ENCODE measurements around the gene OTOG. TPM values are rescaled to one million over a fixed set of nuclear protein-coding genes. Genes with fewer than 3 reads are reported as not detected.

The OTOG gene
- total RNA-seq, 1 donor = not detected

GRCh38 chr11:17533778-17534415 lies 13.2 kb upstream of the OTOG start:
- TF ChIP-seq, protein P1, sequence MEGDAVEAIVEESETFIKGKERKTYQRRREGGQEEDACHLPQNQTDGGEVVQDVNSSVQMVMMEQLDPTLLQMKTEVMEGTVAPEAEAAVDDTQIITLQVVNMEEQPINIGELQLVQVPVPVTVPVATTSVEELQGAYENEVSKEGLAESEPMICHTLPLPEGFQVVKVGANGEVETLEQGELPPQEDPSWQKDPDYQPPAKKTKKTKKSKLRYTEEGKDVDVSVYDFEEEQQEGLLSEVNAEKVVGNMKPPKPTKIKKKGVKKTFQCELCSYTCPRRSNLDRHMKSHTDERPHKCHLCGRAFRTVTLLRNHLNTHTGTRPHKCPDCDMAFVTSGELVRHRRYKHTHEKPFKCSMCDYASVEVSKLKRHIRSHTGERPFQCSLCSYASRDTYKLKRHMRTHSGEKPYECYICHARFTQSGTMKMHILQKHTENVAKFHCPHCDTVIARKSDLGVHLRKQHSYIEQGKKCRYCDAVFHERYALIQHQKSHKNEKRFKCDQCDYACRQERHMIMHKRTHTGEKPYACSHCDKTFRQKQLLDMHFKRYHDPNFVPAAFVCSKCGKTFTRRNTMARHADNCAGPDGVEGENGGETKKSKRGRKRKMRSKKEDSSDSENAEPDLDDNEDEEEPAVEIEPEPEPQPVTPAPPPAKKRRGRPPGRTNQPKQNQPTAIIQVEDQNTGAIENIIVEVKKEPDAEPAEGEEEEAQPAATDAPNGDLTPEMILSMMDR (IDR thresholded peaks at IDR 0.05; ENCODE audit: insufficient read depth, low read length) = no peak
- DNase-seq (ENCODE audit: low read depth) = no peak
- no peak overlapping the region for H3K4me3 ChIP-seq (ENCODE audit: low read depth, low read length)

- TF ChIP-seq, protein P1 (IDR thresholded peaks at IDR 0.05; ENCODE audit: insufficient read depth, low read length) = no peak
- H3K4me3 ChIP-seq (ENCODE audit: low read depth, low read length) = no peak overlapping the region
- DNase-seq (ENCODE audit: low read depth) = no peak
These were observed 11.6 kb upstream of the OTOG start for GRCh38 chr11:17535488-17535887.

- DNase-seq (ENCODE audit: low read depth) = no peak
- TF ChIP-seq, protein P1 (IDR thresholded peaks at IDR 0.05; ENCODE audit: insufficient read depth, low read length) = no peak
- H3K4me3 ChIP-seq (ENCODE audit: low read depth, low read length) = no peak overlapping the region
These were observed 9.8 kb upstream of the OTOG start for GRCh38 chr11:17537261-17537660.

GRCh38 chr11:17538054-17538453 lies 9.0 kb upstream of the OTOG start:
- H3K4me3 ChIP-seq (ENCODE audit: low read depth, low read length) = no peak overlapping the region
- TF ChIP-seq, protein P1 (IDR thresholded peaks at IDR 0.05; ENCODE audit: insufficient read depth, low read length) = no peak
- no peak for DNase-seq (ENCODE audit: low read depth)

GRCh38 chr11:17538731-17539130 lies 8.3 kb upstream of the OTOG start:
- TF ChIP-seq, protein P1 (IDR thresholded peaks at IDR 0.05; ENCODE audit: insufficient read depth, low read length) = no peak
- H3K4me3 ChIP-seq (ENCODE audit: low read depth, low read length) = no peak overlapping the region
- DNase-seq (ENCODE audit: low read depth) = no peak

DNA sequence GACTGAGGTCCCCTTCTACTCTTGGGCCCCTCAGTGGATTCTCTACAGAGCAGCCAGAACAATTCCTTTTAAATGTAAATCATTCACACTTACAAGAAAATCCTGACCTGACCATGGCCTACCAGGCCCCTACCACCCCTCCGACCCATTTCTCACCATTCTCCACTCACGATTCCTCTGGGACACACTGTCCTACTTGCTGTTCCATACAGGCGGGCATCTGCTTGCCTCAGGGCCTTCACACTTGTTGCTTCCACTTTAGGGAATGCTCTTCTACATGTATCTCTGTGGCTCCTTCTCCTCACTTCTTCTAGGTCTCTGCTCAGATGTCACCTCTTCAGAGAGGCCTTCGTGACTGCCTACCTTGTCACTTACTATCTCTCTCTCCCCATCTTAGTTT lies 6.3 kb upstream of the OTOG start:
- TF ChIP-seq, protein P1 (IDR thresholded peaks at IDR 0.05; ENCODE audit: insufficient read depth, low read length) = no peak
- no peak for DNase-seq (ENCODE audit: low read depth)
- no peak overlapping the region for H3K4me3 ChIP-seq (ENCODE audit: low read depth, low read length)
